HepG2 (cell line): ENCODE measurements around the gene CIB2. TPM values are rescaled to one million over a fixed set of nuclear protein-coding genes. Genes with fewer than 3 reads are reported as not detected.

Source experiments
- ATAC-seq: fragments of 200-7000 bp; cut with Tn5 transposase; 3 replicates; pipeline ENCODE4 v1.9.1; 2020; ENCODE audit warnings: mild to moderate bottlenecking, moderate library complexity
- BruUV-seq: library from RNA; stranded (reverse); fragments of 400-500 nt; replicated peaks from 2 replicates; lab custom pipeline; 2021; lab: Mats Ljungman, UMichigan
- CTCF ChIA-PET: fragments of 300-600 bp; formaldehyde crosslinking; extraction: SDS; loops from one replicate; lab custom pipeline; 2021; ENCODE audit warnings: low total read pairs, inconsistent platforms, low intra/inter-chr PET ratio; lab: Yijun Ruan, JAX
- POLR2A ChIA-PET: fragments of 350-600 bp; sonication (Branson Sonifier 250); formaldehyde crosslinking; loops from one replicate; lab custom pipeline; 2020; ENCODE audit warnings: antibody characterized with exemption, inconsistent platforms; lab: Yijun Ruan, JAX
- DNase-seq: peaks from one replicate; pipeline ENCODE4 v3.0.0-alpha.2; 2015; ENCODE audit warnings: low spot score
- FAIRE-seq: peaks from 3 replicates; lab custom pipeline; 2011; peaks lifted over from hg19 to GRCh38; lab: Jason Lieb, UNC
- H2AFZ ChIP-seq: one replicate; pipeline ENCODE4 v1.6.1; 2011; ENCODE audit warnings: low read length, inconsistent platforms
- H3K27ac ChIP-seq: fragments of 300-600 bp; 3 replicates; pipeline ENCODE4 v1.8.0; 2011; ENCODE audit warnings: mixed run types, mild to moderate bottlenecking, mixed read lengths, low read length, inconsistent platforms; ENCODE audit not compliant: insufficient read depth; ENCODE audit errors: extremely low read length
- H3K27me3 ChIP-seq, 2 experiments: fragments of 200-600 bp in 1 of 2; 2 replicates in 1 of 2; 3 replicates in 1 of 2; pipeline versions ENCODE4 v1.6.0 to v1.8.0; 2011; ENCODE audit warnings: low read length in 2 of 2, mild to moderate bottlenecking in 2 of 2, moderate library complexity in 2 of 2, inconsistent platforms in 1 of 2; ENCODE audit not compliant: insufficient read depth in 2 of 2, control insufficient read depth in 1 of 2
- H3K36me3 ChIP-seq, 2 experiments: fragments of 200-600 bp in 1 of 2; replicated peaks in 1 of 2; 2 replicates in 1 of 2; 3 replicates in 1 of 2; pipeline versions ENCODE4 v1.5.1 to v1.8.0; 2011; ENCODE audit warnings: low read length in 2 of 2, inconsistent platforms in 1 of 2; ENCODE audit not compliant: insufficient read depth in 2 of 2, control insufficient read depth in 1 of 2
- H3K4me1 ChIP-seq: 2 replicates; pipeline ENCODE4 v1.5.1; 2012; ENCODE audit warnings: low read length, inconsistent platforms; ENCODE audit not compliant: insufficient read depth
- H3K4me2 ChIP-seq: 2 replicates; pipeline ENCODE4 v1.6.0; 2011; ENCODE audit warnings: low read depth, low read length, inconsistent platforms
- H3K4me3 ChIP-seq, 3 experiments: fragments of 200-600 bp in 1 of 3; sonication (generic), shearing (Covaris generic) in 1 of 3; replicated peaks in 1 of 3; 2 replicates each; pipeline ENCODE4 v1.5.1; 2011 to 2016; ENCODE audit warnings: low read length in 3 of 3, inconsistent platforms in 2 of 3, low read depth in 2 of 3, mild to moderate bottlenecking in 2 of 3, control low read depth in 1 of 3, mixed read lengths in 1 of 3; ENCODE audit not compliant: insufficient read depth in 1 of 3
- H3K79me2 ChIP-seq: one replicate; pipeline ENCODE4 v1.6.1; 2011; ENCODE audit warnings: low read length, inconsistent platforms; ENCODE audit not compliant: insufficient read depth
- H3K9ac ChIP-seq: 2 replicates; pipeline ENCODE4 v1.6.0; 2011; ENCODE audit warnings: mild to moderate bottlenecking, low read depth, low read length, inconsistent platforms; ENCODE audit not compliant: insufficient read depth
- H3K9me3 ChIP-seq: 2 replicates; pipeline ENCODE4 v1.5.1; 2012; ENCODE audit warnings: mild to moderate bottlenecking, low read length
- H4K20me1 ChIP-seq: 2 replicates; pipeline ENCODE4 v1.6.0; 2011; ENCODE audit warnings: inconsistent platforms, mild to moderate bottlenecking, low read length, moderate library complexity; ENCODE audit not compliant: insufficient read depth
- ATAD3A ChIP-seq: sonication (generic); formaldehyde crosslinking; IDR thresholded peaks from 2 replicates; pipeline ENCODE4 v1.4.0; 2020; ENCODE audit warnings: missing genetic modification reagents
- FUBP1 ChIP-seq: sonication (generic); formaldehyde crosslinking; IDR thresholded peaks from 2 replicates; pipeline ENCODE4 v1.5.1; 2020; ENCODE audit warnings: missing genetic modification reagents, mild to moderate bottlenecking, borderline replicate concordance
- GATAD2A ChIP-seq: IDR thresholded peaks from 2 replicates; pipeline ENCODE4 v1.6.1; 2016
- HNRNPLL ChIP-seq: fragments of 200-400 bp; formaldehyde crosslinking; IDR thresholded peaks from 2 replicates; pipeline ENCODE4 v1.6.1; 2017; ENCODE audit warnings: mild to moderate bottlenecking, low read depth, low read length; ENCODE audit not compliant: poor library complexity, severe bottlenecking
- HNRNPUL1 ChIP-seq: fragments of 200-400 bp; formaldehyde crosslinking; IDR thresholded peaks from 2 replicates; pipeline ENCODE4 v1.6.1; 2017; ENCODE audit warnings: low read depth, mild to moderate bottlenecking, low read length, moderate library complexity
- MTA3 ChIP-seq: sonication (generic); formaldehyde crosslinking; IDR thresholded peaks from 2 replicates; pipeline ENCODE4 v1.4.0; 2020; ENCODE audit warnings: missing genetic modification reagents
- ZFP36L1 ChIP-seq: sonication (generic); formaldehyde crosslinking; IDR thresholded peaks from 2 replicates; pipeline ENCODE4 v1.8.0; 2022; ENCODE audit warnings: mild to moderate bottlenecking, missing genetic modification reagents, moderate library complexity
- ZNF282 ChIP-seq: fragments of 450-650 bp; IDR thresholded peaks from 2 replicates; pipeline ENCODE4 v1.6.1; 2018; ENCODE audit not compliant: partially characterized antibody
- ZNF33B ChIP-seq: sonication (generic); formaldehyde crosslinking; IDR thresholded peaks from 2 replicates; pipeline ENCODE4 v1.5.1; 2020; ENCODE audit warnings: mild to moderate bottlenecking, missing genetic modification reagents
- ZNF75D ChIP-seq: sonication (generic); formaldehyde crosslinking; IDR thresholded peaks from 2 replicates; pipeline ENCODE4 v1.8.1; 2023; ENCODE audit warnings: missing genetic modification reagents, mild to moderate bottlenecking, borderline replicate concordance
- WGBS: methylation state at CpG from one replicate; pipeline ENCODE4 v1.1.6; 2017; ENCODE audit warnings: low lambda C conversion rate; 5-methylcytosine and 5-hydroxymethylcytosine counted together
- in situ Hi-C: cut with HindIII; loops from 2 replicates; pipeline ENCODE4 v1.10.0; 2017; ENCODE audit warnings: low pct_unique_long_range_greater_than_20kb; ENCODE audit not compliant: extremely low pct_ligation_motif_present
- intact Hi-C: fragments of 100-400 bp; cut with micrococcal nuclease; formaldehyde crosslinking; loops from one replicate; pipeline ENCODE4 v1.10.0; 2022; ENCODE audit not compliant: unreplicated experiment
- polyA plus RNA-seq, 8 experiments: library from polyadenylated mRNA; depleted of rRNA in 3 of 8; stranded (reverse) in 7 of 8; unstranded in 1 of 8; fragments of >200 nt; fragmentation: Illumina TruSeq in 4 of 8; extraction: Trizol in 4 of 8; gene quantifications; 2 replicates each; pipeline versions ENCODE4 v1.2.1 to v1.2.3, GENCODE V29; 2011 to 2016; ENCODE audit warnings: low read depth in 4 of 8, missing spikeins in 1 of 8, mixed read lengths in 1 of 8; ENCODE audit not compliant: insufficient read depth in 1 of 8
- total RNA-seq, 5 experiments: library from RNA; depleted of rRNA; stranded (reverse); fragments of >200 nt; fragmentation: Illumina TruSeq; extraction: Trizol; gene quantifications; 2 replicates each; pipeline ENCODE4 v1.2.3, GENCODE V29; 2016; ENCODE audit warnings: low read depth in 1 of 5

The CIB2 gene
- total and polyA plus RNA-seq, 2 of the 13 experiments (the other 11 are each of a cell fraction or from before 2014, with no cell fraction given), result 1.4 to 1.5 TPM

- Histone ChIP-seq H3K27me3 (no peaks in the 10 kb centered on the region), H3K4me3 (no peak overlapping the region), H3K27ac (no peak overlapping the region), H3K79me2 (peaks cover 58% of the 10 kb centered on the region), H3K9ac (no peak overlapping the region), H3K36me3 (no peaks in the 10 kb centered on the region), H3K4me2 (no peak overlapping the region), H3K4me1 (peaks cover 81% of the 10 kb centered on the region), H4K20me1 (no peaks in the 10 kb centered on the region), H2AFZ (no peak overlapping the region), H3K9me3 (no peaks in the 10 kb centered on the region)
- ChIA-PET CTCF (no interaction called here), POLR2A (no interaction called here)
- no TSS peak for BruUV-seq
- in situ Hi-C loops (no loop called here), intact Hi-C loops (no loop called here)
- DNase-seq (no peak), ATAC-seq (no peak), FAIRE-seq (no peak)
- 95% methylated on average over 5 of the region's 5 CpGs for WGBS
- TF ChIP-seq ZNF75D (CRISPR knock-in tag) (no peak), HNRNPLL (no peak), MTA3 (no peak), HNRNPUL1 (no peak), ZFP36L1 (no peak), ZNF282 (no peak), GATAD2A (CRISPR knock-in tag) (no peak), FUBP1 (CRISPR knock-in tag) (no peak), ATAD3A (CRISPR knock-in tag) (no peak), ZNF33B (CRISPR knock-in tag) (no peak)
These were observed 67.3 kb downstream of the CIB2 start for GRCh38 chr15:78063970-78064385.
